ENCODE data around the gene UTS2R. TPM values are rescaled to one million over a fixed set of nuclear protein-coding genes. Genes with fewer than 3 reads are reported as not detected.
"Not testable (repeated sequence)": the region's sequence is repeated elsewhere in the genome, so short reads cannot be mapped to it uniquely, and the experiment has no call there.

The UTS2R gene
- total RNA-seq, 1 experiment from 2014 or later, result not detected

- DNase-seq (ENCODE audit: low spot score), result no peak
- in situ Hi-C loops (cut with HindIII; ENCODE audit: low sequenced_read_pairs), result no loop called here
These were observed 863 bp upstream of the UTS2R start for GRCh38 chr17:82370471-82371332.

- no peak for DNase-seq (ENCODE audit: low spot score)
- in situ Hi-C loops (cut with HindIII; ENCODE audit: low sequenced_read_pairs), result no loop called here
These were observed 895 bp downstream of the UTS2R start for GRCh38 chr17:82372249-82373071.

- DNase-seq (ENCODE audit: low spot score); in situ Hi-C loops (cut with HindIII; ENCODE audit: low sequenced_read_pairs): not testable (repeated sequence)
These were observed 1.5 kb downstream of the UTS2R start for GRCh38 chr17:82373072-82373452.

- DNase-seq (ENCODE audit: low spot score), result no peak
- in situ Hi-C loops (cut with HindIII; ENCODE audit: low sequenced_read_pairs), result no loop called here
These were observed 2.4 kb downstream of the UTS2R start for GRCh38 chr17:82373731-82374625.

GRCh38 chr17:82374626-82375331 is 3.2 kb downstream of the UTS2R start:
- in situ Hi-C loops (cut with HindIII; ENCODE audit: low sequenced_read_pairs), result no loop called here
- no peak for DNase-seq (ENCODE audit: low spot score)

- DNase-seq (ENCODE audit: low spot score), result no peak
- in situ Hi-C loops (cut with HindIII; ENCODE audit: low sequenced_read_pairs), result no loop called here
These were observed 3.9 kb downstream of the UTS2R start for GRCh38 chr17:82375359-82376041.

GRCh38 chr17:82376042-82376730 is 4.6 kb downstream of the UTS2R start:
- in situ Hi-C loops (cut with HindIII; ENCODE audit: low sequenced_read_pairs), result no loop called here
- DNase-seq (ENCODE audit: low spot score), result no peak

GRCh38 chr17:82377294-82377693 is 5.7 kb downstream of the UTS2R start:
- DNase-seq (ENCODE audit: low spot score); in situ Hi-C loops (cut with HindIII; ENCODE audit: low sequenced_read_pairs): not testable (repeated sequence)

GRCh38 chr17:82377924-82378740 is 6.6 kb downstream of the UTS2R start:
- no peak for DNase-seq (ENCODE audit: low spot score)
- in situ Hi-C loops (cut with HindIII; ENCODE audit: low sequenced_read_pairs), result no loop called here

- in situ Hi-C loops (cut with HindIII; ENCODE audit: low sequenced_read_pairs), result no loop called here
- no peak for DNase-seq (ENCODE audit: low spot score)
These were observed 7.1 kb downstream of the UTS2R start for GRCh38 chr17:82378741-82379021.

- in situ Hi-C loops (cut with HindIII; ENCODE audit: low sequenced_read_pairs), result no loop called here
- DNase-seq (ENCODE audit: low spot score), result no peak
These were observed 9.5 kb downstream of the UTS2R start for GRCh38 chr17:82380860-82381702.

GRCh38 chr17:82381703-82382009 is 10.1 kb downstream of the UTS2R start:
- in situ Hi-C loops (cut with HindIII; ENCODE audit: low sequenced_read_pairs); DNase-seq (ENCODE audit: low spot score): not testable (repeated sequence)

GRCh38 chr17:82382220-82382932 is 10.8 kb downstream of the UTS2R start:
- in situ Hi-C loops (cut with HindIII; ENCODE audit: low sequenced_read_pairs); DNase-seq (ENCODE audit: low spot score): not testable (repeated sequence)

- no peak for DNase-seq (ENCODE audit: low spot score)
- in situ Hi-C loops (cut with HindIII; ENCODE audit: low sequenced_read_pairs), result no loop called here
These were observed 11.3 kb downstream of the UTS2R start for GRCh38 chr17:82382933-82383255.

GRCh38 chr17:82383411-82383810 is 11.8 kb downstream of the UTS2R start:
- in situ Hi-C loops (cut with HindIII; ENCODE audit: low sequenced_read_pairs), result no loop called here

More at GRCh38 chr17:82383411-82383810, 11.8 kb downstream of the UTS2R start:
- no peak for DNase-seq (ENCODE audit: low spot score)

Measured in G401 (cell line).